EL (cell line): ENCODE measurements around the gene TTC7B.

Experiments
- DNase-seq: peaks from one replicate; pipeline ENCODE4 v3.0.0-alpha.2; 2016

TTC7B gene

DNA sequence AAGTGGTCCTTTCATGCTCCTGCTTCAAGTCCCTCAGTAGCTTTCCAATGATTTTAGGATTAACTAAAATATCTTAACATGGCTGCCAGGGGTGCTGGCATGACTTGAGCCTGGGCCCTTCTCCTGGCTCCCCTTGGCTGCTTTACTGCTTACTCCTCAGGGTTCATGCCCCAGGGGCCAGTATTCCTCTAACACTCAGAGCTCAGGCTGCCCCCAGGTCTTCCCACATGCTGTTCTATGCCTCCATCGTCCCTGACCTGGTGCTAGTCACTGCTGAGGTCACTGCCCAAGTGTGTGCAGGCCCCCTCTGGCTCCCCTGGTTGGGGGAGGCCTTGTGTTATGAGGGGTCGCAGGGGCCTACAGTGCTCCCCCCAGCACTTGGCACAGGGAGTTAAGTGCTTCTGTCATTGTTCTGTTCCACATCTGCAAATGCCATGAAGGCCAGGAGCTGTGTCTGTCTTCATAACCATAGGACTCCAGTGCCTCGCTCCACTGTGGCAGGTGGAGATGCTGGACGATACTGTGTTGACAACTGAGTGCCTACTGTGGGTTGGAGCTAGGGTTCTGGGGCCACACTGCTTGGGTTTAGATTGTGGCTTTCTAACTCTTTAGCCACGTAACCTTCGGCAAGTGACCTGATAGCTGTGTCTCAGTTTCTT, 228.8 kb downstream of the TTC7B start:
- no peak for DNase-seq

DNA sequence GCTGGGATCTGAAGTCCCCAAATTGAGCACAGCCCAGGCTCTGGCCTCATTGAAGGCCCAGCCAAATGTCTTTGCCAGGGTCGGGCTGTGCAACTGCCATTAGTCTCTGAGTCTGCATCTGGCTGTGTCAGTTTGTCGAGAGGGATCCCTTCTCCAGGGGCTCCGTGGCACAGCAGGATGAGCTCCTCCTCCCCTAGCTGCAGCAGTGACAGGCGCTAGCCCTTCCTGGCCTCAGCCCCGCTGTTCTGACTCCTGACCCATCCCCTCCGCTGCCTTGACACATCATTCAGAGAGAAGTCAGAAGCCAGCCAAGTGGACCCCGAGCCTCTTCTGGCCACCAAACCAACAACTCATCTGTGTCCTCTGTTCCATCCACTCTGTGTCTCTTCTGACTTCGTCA, 231.1 kb downstream of the TTC7B start:
- DNase-seq, result no peak

DNA sequence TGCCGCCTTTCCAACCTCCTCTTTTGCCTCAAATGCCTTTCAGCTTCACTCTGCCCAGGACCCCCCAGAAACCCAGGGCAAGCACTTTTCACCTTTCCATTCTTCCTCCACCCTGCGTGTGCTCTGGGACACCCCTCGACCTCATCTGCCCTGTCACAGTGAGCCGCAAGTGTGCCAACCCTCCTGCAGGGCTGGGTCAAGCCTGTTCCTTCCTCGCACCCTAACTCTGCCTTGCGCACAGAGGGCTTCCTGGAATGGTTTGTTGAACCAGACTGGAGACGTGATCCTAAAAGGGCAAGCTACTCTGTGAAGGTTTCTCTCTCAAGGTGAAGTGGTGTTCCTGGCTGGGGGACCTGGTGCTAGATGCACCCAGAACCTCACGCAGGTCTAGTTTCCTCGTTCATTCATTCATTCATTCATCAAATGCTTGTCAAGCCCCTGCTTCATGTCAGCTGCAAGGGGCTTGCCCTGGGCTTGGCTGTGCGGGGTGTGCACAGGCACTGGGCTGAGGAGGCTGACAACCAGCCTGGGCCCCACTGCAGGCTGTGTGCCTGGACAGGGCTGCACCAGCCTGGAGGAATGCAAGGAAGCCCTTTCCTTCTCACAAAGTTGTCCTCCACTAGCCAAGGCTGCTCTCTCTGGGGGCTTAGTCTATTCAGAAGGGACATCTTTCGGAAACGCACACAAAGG, 232.2 kb downstream of the TTC7B start:
- no peak for DNase-seq

GRCh38 chr14:90583427-90583826, 232.8 kb downstream of the TTC7B start:
- DNase-seq, result no peak

DNA sequence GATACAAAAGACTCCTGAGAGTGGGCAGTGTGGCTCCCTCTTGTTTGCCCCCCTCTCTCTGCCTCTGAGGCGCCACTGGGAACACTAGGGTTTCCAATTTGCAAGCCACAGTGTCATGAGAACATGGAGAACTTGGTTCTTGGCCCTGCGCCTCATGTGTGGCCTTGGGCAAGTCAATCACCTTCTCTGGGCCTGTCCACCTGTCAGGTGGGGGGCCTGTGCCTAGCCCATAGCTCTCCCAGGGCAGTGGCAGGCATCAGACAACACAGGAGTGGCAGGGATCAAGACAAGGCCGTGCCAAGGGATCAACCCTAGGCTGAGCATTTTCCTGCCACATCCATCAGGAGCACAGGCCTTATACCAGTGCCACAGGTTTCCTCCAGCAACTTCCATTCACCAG, 234.1 kb downstream of the TTC7B start:
- DNase-seq, result no peak

GRCh38 chr14:90581745-90582144, 234.5 kb downstream of the TTC7B start:
- DNase-seq, result no peak

DNA sequence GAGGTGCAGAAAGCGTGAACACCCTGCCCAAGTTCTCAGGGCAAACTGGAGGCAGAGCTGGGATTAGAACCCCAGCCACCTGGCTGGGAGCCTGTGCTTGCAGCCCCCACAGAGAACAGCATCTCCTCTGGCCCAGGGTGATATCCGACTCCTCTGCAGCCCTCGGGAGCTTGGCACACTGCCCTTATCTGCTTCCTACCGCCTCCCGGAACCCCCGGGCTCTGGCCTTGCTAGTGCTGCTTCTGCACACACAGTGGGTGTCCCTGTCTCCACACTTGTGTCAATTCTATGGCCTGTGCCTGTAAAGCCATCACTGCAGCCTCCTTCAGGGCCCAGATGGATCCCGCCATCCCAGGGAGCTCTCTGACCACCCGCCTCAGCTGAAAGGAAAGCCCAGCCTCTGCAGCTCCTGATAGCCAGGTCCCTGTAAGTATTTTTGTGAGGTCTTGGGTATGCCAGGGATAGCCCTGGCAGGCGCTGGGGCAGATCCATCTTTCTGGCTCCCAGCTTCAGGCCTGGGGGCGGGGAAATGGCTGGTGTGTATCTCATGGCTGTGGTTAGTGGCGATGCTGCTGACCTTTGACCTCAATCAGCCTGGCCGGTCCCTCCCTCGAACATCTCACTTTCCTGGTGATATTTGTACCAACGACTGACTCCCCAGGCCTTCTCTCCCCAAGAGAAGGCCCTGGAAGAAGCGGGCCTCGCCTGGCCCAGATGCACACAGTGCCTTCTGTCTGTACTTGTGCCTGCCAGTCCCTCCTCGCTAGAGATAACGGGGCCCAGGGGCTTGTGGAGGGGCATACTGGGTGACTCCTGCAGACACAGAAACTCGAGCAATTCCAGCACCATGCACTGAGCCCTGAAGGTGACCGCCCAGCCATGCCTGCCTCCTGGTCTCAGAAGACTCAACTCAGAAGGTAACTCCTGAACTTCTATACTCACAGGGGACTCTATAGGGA, 235.6 kb downstream of the TTC7B start:
- DNase-seq, result no peak

DNA sequence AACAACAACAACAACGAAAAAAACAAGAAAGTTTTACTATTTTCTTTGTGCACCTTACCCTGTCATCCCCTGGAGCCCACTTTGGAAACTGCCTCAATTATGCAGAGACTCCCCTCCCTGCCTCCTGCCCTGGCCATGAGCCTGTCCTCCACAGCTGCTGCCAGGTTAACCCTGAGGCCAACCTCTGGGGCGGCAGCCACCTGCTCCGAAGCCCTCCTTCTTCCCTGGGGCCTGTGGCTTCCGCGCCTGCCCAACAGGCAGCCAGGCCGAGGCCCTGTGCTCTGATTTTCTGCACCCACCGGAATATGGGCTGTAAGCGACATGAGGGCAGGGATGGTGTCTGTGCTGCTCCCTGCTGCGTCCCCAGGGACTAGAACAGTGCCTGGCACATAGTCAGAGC, 236.4 kb downstream of the TTC7B start:
- no peak for DNase-seq

DNA sequence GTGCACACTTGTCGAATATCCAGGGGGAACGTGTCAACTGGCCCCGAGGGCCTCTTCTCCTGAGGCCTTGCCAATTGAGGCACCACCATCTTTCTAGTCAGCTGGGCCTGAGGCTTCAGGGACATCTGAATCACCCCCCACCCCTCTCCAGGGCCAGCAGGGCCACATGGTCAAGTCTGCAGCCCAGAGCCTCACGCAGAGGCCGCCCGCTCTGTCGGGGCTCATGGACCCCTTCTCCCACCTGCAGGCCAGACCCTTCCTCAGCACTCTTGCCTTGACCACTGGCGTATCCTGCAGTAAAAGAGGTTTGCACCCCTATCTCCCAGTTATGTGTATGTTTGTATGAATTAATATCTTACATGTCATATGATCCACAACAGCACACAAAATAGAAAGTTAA, 237.1 kb downstream of the TTC7B start:
- no peak for DNase-seq

DNA sequence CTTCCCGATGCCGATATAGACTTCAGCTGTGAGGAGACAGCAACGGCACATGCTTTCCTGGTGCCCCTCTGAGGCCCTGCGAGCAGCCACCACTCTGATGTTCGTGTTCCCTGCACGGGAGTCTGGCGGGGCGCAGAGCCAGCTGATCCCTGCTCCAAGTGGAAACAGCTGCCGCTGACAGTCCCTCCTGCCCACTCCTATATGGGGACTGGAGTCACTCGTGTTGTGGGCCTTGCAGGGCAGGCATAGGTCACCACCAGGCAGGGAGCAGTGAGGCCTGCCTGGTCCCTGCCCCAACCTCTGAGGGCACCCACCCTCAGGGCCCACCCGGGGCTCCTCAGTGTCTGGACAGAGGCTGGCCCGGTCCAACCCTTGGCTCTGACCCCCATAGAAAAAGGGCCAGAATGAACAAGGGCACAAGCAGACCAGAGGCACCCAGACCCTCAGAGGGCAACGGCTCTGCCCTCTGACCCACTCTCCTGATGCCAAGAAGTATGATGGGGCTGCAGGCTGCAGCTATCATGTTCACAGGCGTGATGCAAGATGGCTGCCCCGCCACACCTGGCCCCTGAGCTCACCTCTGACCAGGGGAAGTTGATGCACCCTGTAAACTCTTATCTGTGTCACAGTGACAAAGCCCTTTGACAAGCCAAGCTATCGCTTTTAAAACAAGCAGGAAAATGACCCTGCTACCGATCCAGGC, 237.8 kb downstream of the TTC7B start:
- DNase-seq, result no peak

DNA sequence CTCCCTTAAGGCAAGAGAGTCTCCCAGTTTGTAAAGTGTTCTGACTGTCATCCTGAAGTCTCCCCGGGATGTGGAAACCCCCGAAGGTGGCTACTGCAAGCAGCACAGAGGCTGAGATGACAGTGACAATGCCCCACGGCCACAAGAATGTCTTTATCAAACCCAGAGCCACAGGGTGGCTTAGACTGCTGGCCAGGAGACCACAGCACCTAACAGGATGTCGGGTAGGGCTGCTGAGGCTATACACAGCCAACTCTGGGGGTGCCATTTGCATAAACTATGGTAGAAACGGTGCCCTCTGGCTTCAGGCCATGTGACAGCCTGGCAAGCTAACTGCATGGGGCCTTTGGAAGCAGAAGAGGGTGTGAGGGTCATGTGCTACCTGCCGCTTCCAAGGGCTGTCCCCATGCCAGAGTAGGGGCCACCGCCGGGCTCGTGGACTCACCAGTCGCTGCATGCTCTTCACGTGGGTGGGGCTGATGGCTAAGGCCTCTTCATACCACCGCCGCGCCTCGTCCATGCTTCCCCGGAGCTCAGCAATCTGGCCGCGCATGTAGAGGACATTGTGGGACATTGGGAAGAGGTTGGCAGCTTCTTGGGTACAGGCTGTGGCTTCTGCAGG, 238.5 kb downstream of the TTC7B start:
- DNase-seq, result no peak

GRCh38 chr14:90576981-90577660, 239.1 kb downstream of the TTC7B start:
- DNase-seq, result no peak

DNA sequence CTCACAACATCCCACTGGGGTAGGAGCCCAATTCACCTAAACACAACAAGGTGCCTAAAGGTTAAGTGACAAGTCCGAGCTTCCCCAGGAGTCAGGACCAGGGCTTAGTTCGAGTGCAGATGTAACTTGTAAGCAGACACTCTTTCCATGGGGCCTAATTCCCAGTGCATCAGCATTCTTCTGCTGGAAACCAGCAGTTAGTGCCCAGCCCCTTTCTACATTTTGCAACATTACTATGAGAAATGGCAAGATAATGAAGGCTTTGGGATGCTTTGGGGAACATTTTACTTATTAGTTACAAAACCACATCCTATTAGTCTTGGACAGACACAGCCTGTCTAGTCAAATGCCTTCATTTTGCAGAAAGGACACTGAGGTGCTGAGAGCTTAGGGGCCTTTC, 239.6 kb downstream of the TTC7B start:
- no peak for DNase-seq

DNA sequence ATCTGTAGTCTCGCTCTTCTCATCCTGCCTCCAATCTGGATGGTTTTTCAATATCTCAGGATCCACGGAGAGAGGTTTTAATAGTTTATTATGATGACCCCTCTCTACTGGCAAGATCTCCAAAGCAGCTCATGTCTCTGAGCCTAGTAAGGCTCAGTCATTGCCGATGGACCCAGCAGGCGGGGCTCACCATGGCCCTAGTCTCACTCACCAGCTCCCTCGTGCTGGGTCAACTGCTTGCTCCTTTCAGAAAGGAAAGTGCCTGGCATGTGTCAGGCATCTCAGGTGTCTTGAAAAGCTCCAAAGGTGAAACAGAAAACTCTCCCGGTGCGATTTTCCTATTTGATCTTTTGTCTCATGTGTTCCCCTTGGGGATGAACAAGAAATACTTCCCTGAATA, 240.4 kb downstream of the TTC7B start:
- no peak for DNase-seq

DNA sequence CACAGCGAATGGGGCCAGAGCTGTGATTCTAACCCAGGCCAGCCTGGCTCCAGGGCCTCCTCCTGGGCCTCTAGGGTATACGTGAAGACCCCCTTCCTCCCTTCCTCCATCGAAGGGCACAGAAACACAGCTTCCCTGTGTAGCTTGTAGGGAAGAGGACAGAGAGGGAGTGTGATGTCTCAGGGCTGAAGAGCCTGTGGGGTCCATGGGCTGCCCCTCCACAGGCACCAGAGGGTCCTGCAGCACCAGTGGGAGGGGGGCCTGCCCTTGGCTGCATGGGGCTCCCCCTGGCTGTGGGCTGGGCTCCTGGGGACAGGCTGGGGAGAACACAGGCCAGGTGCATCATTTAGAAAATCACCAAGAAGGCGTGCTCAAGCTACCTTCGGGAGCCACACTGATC, 240.9 kb downstream of the TTC7B start:
- DNase-seq, result no peak

DNA sequence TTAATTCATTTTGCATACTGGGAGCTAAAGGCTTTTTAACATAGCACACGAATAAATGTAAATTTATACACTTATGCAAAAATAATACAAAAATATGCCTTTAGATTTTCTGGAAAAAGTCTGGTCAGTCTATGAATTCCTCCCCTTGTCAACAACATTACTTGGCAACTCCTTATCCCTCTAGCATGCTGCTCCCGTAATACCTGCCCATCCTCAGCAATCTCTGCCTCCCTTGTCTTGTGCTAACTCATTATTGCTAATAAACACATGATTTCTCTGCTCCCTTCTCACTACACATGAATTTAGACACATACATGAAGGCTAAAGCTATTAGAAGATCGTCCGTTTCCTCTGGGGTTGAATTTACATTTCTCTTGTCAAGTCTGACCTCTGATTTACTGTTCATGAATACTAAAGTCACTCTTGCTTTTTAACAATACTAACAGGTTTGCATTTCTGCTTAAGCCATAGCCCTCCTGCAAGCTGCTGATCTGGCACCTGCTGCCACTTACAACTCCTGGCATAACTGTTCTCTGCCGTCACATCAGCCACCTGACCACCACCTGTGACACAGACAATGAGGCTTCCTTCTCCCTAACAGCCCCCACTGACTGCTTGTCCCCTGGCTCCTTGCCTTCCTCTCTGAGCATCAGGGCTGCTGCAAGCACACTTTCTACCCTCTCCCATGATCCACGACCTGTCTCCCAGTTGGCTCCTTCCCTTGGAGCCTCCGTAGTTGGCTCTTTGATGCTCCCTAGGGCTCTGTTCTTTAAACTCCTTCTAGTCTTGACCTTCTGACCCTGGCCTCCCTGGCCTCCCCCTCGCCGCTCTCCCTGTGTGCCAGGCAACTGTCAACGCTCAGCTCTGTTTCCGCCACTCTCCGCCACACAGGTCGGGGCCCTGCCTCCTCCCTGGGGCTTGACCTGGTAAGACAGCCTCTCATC, 241.8 kb downstream of the TTC7B start:
- no peak for DNase-seq

DNA sequence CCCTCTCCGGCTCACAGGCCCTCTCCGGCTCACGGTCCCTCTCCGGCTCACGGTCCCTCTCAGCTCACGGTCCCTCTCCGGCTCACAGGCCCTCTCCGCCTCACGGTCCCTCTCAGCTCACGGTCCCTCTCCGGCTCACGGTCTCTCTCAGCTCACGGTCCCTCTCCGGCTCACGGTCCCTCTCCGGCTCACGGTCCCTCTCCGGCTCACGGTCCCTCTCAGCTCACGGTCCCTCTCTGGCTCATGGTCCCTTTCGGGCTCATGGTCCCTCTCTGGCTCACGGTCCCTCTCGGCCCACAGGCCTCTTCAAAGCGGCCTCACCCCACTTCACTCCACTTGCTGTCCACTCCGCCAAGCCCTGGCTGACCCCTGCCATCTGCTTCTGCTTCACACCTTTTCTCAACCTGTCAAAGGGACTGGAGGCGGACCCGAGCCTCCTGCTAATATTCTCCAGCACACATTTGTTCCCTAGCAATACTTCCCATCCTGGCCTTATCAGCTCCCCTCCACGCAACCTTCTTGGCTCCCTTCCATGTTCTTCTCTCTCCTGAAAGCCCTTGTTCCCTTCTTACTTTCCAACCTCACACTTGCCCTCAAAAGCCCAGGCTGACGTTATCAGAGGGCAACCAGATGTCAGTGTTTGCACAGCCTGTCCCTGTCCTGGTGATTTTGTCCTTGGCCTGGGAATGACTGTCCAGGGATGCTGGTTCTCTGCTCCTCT, 242.7 kb downstream of the TTC7B start:
- no peak for DNase-seq

DNA sequence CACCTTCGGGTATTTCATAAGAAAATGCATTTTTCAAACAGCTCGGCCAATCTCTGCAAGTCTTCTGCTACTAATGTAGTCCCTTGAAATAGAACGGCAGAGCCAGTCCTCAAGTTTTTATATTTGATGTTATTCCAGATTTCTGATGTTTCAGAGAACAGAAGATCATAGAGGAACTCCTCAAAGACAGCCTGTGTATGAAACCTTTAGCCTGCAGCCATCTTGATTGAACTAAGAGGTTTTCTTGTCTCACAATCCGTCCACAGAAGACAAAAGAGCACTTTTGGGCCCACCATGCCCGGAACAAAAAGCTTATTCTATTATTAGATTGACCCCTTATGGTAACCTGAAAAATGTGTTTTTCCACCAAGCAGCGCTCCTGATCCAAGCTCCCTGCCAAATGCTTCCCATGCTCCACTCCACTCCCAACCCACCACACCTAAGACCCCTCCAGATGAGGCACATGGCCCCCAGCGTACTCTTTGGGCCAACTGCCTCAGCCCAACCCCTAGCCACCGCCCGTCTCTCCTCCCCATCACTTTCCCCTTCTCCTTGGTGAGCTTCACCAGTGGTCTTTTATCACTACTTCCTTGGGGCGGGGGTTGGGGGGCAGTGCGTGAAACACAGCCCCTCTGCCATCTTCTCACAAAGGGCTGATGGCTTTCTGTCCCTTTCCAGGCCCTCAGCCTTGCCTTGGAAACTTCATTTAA, 243.6 kb downstream of the TTC7B start:
- DNase-seq, result no peak

DNA sequence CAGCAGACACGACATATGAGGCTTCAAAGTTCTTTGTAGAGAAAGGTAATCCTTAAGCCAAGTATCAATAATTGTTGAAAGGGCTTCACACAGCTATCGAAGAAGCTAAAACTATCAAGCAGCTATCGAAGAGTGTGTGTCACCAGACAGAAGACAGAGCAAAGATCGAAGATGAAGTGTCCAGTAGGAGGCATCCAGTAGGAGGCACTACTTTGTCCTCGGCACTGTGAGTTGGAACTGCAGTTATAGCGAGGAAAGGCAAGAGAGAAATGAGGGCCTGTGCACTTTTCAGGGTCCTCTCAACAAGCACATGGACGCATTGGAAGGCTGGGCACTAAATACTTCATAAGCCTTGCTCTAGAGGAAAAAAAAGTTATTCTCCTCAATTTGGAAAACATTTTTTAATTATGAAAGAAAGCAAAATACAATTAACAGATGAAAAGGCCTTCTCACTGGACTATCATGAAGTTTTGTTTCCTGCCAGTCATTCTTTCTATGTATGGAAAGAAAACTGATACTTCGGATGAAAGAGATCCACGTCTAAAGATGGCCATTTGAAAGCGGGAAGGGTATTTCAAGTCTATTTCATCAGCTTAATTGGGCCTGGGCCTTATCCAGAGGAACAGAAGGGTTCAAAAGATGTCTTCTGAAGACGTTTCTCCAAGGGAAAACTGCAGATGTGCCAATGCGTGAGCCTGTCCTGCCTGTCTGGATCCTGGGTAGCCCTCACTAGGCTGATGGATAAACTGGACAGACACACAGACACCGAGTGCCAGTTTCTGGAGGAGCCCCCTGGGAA, 244.9 kb downstream of the TTC7B start:
- DNase-seq, result no peak
